ENCODE measurements around the gene FAXDC2. TPM values are rescaled to one million over a fixed set of nuclear protein-coding genes. Genes with fewer than 3 reads are reported as not detected.

Gene FAXDC2
- total and polyA plus RNA-seq, 2 of the 13 experiments (the other 11 are each of a cell fraction or from before 2014, with no cell fraction given): 4.7 to 58.8 TPM

GRCh38 chr5:154860123-154860522, 9.7 kb upstream of the FAXDC2 start (continued):
- TF ChIP-seq ISX (CRISPR knock-in tag; conservative IDR thresholded peaks at IDR 0.05): no peak
- no peak for TF ChIP-seq GMEB2 (CRISPR knock-in tag; IDR thresholded peaks at IDR 0.05; ENCODE audit: low read depth)
- TF ChIP-seq NKX3-1 (CRISPR knock-in tag; IDR thresholded peaks at IDR 0.05): no peak
- no peak; the same call in 1 of the 2 replicates for TF ChIP-seq CBX5 (CRISPR knock-in tag; IDR thresholded peaks at IDR 0.05; ENCODE audit: borderline replicate concordance)
- TF ChIP-seq ZNF598 (CRISPR knock-in tag; IDR thresholded peaks at IDR 0.05; ENCODE audit: borderline replicate concordance): no peak
- TF ChIP-seq ZNF253 (CRISPR knock-in tag; IDR thresholded peaks at IDR 0.05; ENCODE audit: borderline replicate concordance): no peak
- TF ChIP-seq ZNF556 (CRISPR knock-in tag; IDR thresholded peaks at IDR 0.05; ENCODE audit: borderline replicate concordance): no peak
- TF ChIP-seq RBFOX2 (IDR thresholded peaks at IDR 0.05; ENCODE audit: low read depth, low read length): no peak
- no peak for TF ChIP-seq CCAR2 (optimal IDR thresholded peaks at IDR 0.05; ENCODE audit: low read depth, low read length)
- no peak for TF ChIP-seq ZBTB33 (CRISPR knock-in tag; IDR thresholded peaks at IDR 0.05)
- TF ChIP-seq NR1H2 (CRISPR knock-in tag; IDR thresholded peaks at IDR 0.05; ENCODE audit: borderline replicate concordance, low read depth): no peak
- TF ChIP-seq SALL2 (CRISPR knock-in tag; IDR thresholded peaks at IDR 0.05): no peak
- peak; percentile 70; the same call in 1 of the 2 replicates for TF ChIP-seq HNF1B (CRISPR knock-in tag; IDR thresholded peaks at IDR 0.05)
- TF ChIP-seq SP5 (CRISPR knock-in tag; IDR thresholded peaks at IDR 0.05; ENCODE audit: borderline replicate concordance, low read depth): no peak
- no peak for TF ChIP-seq TCF7L2 (IDR thresholded peaks at IDR 0.05; ENCODE audit: low read depth, low read length)
- TF ChIP-seq, protein P1, sequence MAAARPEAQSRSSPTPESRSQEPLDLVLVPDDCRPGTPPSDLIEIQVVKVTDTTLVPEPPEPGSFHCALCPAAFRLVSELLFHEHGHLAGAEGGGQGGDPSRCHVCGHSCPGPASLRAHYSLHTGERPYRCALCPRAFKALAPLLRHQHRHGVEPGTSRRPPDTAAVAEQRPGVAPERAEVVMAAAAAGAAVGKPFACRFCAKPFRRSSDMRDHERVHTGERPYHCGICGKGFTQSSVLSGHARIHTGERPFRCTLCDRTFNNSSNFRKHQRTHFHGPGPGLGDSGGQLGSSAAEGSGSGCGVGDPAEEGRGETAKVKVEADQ (CRISPR knock-in tag; IDR thresholded peaks at IDR 0.05; ENCODE audit: borderline replicate concordance): no peak
- no peak for TF ChIP-seq RELA (CRISPR knock-in tag; IDR thresholded peaks at IDR 0.05)
- TF ChIP-seq MLLT10 (CRISPR knock-in tag; IDR thresholded peaks at IDR 0.05): no peak
- TF ChIP-seq, protein P2, sequence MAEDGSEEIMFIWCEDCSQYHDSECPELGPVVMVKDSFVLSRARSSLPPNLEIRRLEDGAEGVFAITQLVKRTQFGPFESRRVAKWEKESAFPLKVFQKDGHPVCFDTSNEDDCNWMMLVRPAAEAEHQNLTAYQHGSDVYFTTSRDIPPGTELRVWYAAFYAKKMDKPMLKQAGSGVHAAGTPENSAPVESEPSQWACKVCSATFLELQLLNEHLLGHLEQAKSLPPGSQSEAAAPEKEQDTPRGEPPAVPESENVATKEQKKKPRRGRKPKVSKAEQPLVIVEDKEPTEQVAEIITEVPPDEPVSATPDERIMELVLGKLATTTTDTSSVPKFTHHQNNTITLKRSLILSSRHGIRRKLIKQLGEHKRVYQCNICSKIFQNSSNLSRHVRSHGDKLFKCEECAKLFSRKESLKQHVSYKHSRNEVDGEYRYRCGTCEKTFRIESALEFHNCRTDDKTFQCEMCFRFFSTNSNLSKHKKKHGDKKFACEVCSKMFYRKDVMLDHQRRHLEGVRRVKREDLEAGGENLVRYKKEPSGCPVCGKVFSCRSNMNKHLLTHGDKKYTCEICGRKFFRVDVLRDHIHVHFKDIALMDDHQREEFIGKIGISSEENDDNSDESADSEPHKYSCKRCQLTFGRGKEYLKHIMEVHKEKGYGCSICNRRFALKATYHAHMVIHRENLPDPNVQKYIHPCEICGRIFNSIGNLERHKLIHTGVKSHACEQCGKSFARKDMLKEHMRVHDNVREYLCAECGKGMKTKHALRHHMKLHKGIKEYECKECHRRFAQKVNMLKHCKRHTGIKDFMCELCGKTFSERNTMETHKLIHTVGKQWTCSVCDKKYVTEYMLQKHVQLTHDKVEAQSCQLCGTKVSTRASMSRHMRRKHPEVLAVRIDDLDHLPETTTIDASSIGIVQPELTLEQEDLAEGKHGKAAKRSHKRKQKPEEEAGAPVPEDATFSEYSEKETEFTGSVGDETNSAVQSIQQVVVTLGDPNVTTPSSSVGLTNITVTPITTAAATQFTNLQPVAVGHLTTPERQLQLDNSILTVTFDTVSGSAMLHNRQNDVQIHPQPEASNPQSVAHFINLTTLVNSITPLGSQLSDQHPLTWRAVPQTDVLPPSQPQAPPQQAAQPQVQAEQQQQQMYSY (CRISPR knock-in tag; IDR thresholded peaks at IDR 0.05): no peak

Data from HepG2 (cell line).